Measurements from ENCODE around the gene CMYA5.

The CMYA5 gene

DNA sequence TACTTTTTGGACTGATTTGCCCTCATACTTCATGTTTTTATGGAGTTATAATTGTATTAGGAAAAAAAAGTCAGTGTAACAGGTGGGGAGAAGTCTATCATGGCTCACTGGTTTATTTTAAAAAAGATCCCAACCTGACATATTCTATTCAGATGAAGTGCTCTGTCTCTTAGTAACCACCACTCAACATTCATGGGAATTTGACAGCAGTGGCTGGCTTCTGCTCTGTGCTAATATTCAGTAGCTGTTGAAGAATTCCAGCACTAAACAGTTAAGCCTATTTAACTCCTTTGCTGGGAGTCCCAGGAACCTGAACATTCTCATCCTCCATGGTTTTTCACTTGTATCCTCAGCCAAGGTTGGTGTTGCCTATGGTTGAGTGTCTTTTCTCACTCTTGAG is 23.1 kb downstream of the CMYA5 start:
- in situ Hi-C loops (cut with HindIII; ENCODE audit: low sequenced_read_pairs): no loop called here
- no peak for DNase-seq (ENCODE audit: low read depth)
- H3K4me3 ChIP-seq (ENCODE audit: low read depth, low read length): no peak overlapping the region
- TF ChIP-seq, protein P1, sequence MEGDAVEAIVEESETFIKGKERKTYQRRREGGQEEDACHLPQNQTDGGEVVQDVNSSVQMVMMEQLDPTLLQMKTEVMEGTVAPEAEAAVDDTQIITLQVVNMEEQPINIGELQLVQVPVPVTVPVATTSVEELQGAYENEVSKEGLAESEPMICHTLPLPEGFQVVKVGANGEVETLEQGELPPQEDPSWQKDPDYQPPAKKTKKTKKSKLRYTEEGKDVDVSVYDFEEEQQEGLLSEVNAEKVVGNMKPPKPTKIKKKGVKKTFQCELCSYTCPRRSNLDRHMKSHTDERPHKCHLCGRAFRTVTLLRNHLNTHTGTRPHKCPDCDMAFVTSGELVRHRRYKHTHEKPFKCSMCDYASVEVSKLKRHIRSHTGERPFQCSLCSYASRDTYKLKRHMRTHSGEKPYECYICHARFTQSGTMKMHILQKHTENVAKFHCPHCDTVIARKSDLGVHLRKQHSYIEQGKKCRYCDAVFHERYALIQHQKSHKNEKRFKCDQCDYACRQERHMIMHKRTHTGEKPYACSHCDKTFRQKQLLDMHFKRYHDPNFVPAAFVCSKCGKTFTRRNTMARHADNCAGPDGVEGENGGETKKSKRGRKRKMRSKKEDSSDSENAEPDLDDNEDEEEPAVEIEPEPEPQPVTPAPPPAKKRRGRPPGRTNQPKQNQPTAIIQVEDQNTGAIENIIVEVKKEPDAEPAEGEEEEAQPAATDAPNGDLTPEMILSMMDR (IDR thresholded peaks at IDR 0.05; ENCODE audit: low read depth, low read length, missing control alignments): no peak

DNA sequence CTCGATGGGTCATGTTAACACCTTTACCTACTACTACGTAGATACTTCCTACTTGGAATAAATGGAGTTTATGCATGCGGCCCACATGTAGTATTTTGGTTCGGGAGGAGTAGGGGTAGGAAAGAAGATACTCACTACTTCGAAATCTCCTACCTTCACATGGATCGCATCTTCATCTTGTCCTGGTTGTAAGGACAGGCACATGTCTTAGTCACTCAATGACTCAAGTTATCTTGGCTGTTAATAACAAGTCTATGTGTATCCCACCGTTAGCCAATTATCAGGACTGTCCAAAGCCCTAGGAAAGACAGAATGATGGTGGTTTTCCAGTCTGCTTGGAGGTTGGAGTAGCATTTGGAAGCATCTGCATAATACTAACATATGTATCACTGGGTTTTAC is 24.1 kb downstream of the CMYA5 start:
- no peak for DNase-seq (ENCODE audit: low read depth)
- no peak overlapping the region for H3K4me3 ChIP-seq (ENCODE audit: low read depth, low read length)
- in situ Hi-C loops (cut with HindIII; ENCODE audit: low sequenced_read_pairs): no loop called here
- TF ChIP-seq, protein P1 (IDR thresholded peaks at IDR 0.05; ENCODE audit: low read depth, low read length, missing control alignments): no peak

DNA sequence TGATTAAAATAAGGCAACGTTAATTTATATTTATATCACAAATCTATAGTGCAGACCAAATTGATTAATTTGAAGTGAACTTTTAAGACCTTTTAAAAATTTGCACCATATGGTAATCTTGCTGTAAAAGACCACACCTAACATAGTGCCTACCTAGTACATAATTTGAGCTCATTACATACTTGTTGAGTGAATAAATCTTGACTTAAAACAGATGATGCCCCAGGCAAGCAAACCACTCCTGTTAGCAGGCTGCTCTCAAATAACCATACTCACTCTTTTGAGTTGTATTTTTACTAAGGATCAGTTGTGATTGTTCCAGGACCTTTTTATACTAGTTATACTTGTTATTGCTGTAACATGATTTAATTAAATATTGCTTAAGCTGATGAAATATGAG is 27.2 kb downstream of the CMYA5 start:
- no peak for DNase-seq (ENCODE audit: low read depth)
- TF ChIP-seq, protein P1 (IDR thresholded peaks at IDR 0.05; ENCODE audit: low read depth, low read length, missing control alignments): no peak
- in situ Hi-C loops (cut with HindIII; ENCODE audit: low sequenced_read_pairs): no loop called here
- H3K4me3 ChIP-seq (ENCODE audit: low read depth, low read length): no peak overlapping the region

DNA sequence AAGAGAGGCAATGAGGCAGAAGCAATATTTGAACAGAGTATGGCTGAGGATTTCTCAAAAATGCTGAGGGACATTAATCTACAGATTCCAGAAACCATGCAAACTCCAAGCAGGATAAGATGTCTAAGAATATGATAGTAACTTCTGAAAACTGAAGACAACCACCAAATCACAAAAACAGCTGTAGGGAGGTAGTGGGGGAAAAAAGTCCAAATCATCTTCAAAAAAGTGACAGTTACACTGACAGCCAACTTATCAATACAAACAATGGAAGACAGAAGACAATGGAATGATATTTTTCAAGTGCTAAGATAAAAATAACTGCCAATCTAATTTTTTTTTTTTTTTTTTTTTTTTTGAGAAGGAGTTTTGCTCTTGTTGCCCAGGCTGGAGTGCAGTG is 30.5 kb downstream of the CMYA5 start:
- H3K4me3 ChIP-seq (ENCODE audit: low read depth, low read length): no peak overlapping the region
- TF ChIP-seq, protein P1 (IDR thresholded peaks at IDR 0.05; ENCODE audit: low read depth, low read length, missing control alignments): no peak
- DNase-seq (ENCODE audit: low read depth): no peak
- in situ Hi-C loops (cut with HindIII; ENCODE audit: low sequenced_read_pairs): no loop called here

DNA sequence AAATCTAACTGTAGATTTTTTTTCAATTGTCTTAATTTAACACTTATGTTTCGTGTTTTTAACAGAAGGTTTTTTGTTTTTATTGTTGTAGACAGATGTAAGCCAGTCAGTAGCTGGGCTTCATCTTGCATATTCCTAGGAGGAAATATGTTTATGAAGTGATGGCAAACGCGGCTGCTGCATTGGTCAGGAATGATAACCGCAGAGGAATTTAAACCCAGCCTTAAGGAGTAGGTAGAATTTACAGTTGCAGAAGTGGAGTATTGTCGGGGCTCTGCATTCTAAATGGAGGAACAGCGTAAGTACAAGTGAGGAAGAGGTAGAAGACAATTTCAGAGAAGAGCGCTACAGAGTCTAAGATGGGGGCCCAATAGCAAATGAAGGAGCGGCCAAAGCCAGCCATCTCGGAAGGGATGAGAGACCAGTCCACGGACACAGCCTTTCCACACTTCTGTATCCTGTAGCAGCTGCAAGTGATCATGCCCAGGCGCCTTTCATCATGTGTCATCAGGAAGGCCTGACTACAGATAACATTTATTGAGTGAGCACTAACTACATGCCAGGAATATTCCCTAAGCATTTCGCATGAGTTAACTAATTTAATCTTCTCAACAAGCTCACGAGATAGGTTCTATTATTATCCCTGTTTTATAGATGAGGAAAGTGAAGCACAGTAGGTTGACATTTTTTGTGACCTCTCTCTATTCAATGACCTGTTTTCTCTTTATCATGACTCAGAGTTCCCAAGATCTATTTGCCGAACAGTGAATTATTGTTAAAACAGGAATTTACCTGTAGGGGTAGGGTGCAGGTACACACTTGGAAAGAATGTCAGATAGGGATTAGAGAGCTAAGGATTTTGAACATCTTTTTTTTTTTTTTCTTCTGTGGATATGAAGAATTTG is 38.1 kb downstream of the CMYA5 start:
- TF ChIP-seq, protein P1 (IDR thresholded peaks at IDR 0.05; ENCODE audit: low read depth, low read length, missing control alignments): no peak
- in situ Hi-C loops (cut with HindIII; ENCODE audit: low sequenced_read_pairs): no loop called here
- no peak overlapping the region for H3K4me3 ChIP-seq (ENCODE audit: low read depth, low read length)
- no peak for DNase-seq (ENCODE audit: low read depth)

DNA sequence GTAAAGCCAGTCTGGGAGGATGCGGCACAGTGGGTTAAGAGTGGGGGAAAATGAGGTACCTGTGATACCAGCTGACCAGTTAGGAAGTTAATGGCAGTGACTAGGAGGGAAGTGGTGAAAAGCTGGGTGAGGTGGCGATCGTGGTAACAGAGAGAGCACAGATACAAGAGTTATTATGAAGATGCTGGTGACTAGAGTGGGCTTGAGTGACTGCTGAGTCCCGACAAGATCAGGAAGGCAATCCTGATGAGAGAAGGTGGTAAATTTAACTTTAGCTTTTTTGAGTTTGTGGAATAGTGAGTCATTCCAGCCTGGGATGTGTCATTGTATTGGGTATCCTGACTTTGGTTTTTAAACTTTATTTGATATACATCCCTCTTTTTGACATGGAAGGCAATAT is 38.8 kb downstream of the CMYA5 start:
- DNase-seq (ENCODE audit: low read depth): no peak
- in situ Hi-C loops (cut with HindIII; ENCODE audit: low sequenced_read_pairs): no loop called here

More for the DNA sequence above, 38.8 kb downstream of the CMYA5 start:
- TF ChIP-seq, protein P1 (IDR thresholded peaks at IDR 0.05; ENCODE audit: low read depth, low read length, missing control alignments): no peak
- H3K4me3 ChIP-seq (ENCODE audit: low read depth, low read length): no peak overlapping the region
